Embryonic facial prominence (tissue), 1 donor: ENCODE measurements around the gene NRXN3.

Experiments used
- DNase-seq: peaks from one replicate; pipeline ENCODE4 v3.0.0-alpha.2; 2016; ENCODE audit errors: extremely low spot score

The NRXN3 gene

GRCh38 chr14:79411403-79412174 is 1241.4 kb downstream of the NRXN3 start:
- DNase-seq = no peak

GRCh38 chr14:79412822-79413221 is 1242.6 kb downstream of the NRXN3 start:
- DNase-seq = no peak

- no peak for DNase-seq
Measured at GRCh38 chr14:79413734-79414428, 1243.7 kb downstream of the NRXN3 start.

- DNase-seq = no peak
Measured at GRCh38 chr14:79415726-79416125, 1245.6 kb downstream of the NRXN3 start.

- DNase-seq = no peak
Measured at GRCh38 chr14:79417961-79418360, 1247.8 kb downstream of the NRXN3 start.

- no peak for DNase-seq
Measured at GRCh38 chr14:79418649-79419415, 1248.7 kb downstream of the NRXN3 start.

GRCh38 chr14:79419571-79420327 is 1249.6 kb downstream of the NRXN3 start:
- no peak for DNase-seq

GRCh38 chr14:79420725-79421124 is 1250.6 kb downstream of the NRXN3 start:
- no peak for DNase-seq

GRCh38 chr14:79421811-79422210 is 1251.6 kb downstream of the NRXN3 start:
- no peak for DNase-seq

GRCh38 chr14:79424462-79424861 is 1254.3 kb downstream of the NRXN3 start:
- DNase-seq = no peak

- no peak for DNase-seq
Measured at GRCh38 chr14:79426103-79426755, 1256.1 kb downstream of the NRXN3 start.

GRCh38 chr14:79432640-79433039 is 1262.5 kb downstream of the NRXN3 start:
- DNase-seq = no peak

- DNase-seq = no peak
Measured at GRCh38 chr14:79436335-79436734, 1266.2 kb downstream of the NRXN3 start.

- no peak for DNase-seq
Measured at GRCh38 chr14:79437951-79438350, 1267.8 kb downstream of the NRXN3 start.

- peak; percentile 7 for DNase-seq
Measured at GRCh38 chr14:79438696-79439342, 1268.6 kb downstream of the NRXN3 start.

GRCh38 chr14:79442786-79443185 is 1272.6 kb downstream of the NRXN3 start:
- no peak for DNase-seq

GRCh38 chr14:79443602-79444001 is 1273.4 kb downstream of the NRXN3 start:
- DNase-seq = no peak

- no peak for DNase-seq
Measured at GRCh38 chr14:79448960-79449359, 1278.8 kb downstream of the NRXN3 start.

GRCh38 chr14:79451601-79452000 is 1281.4 kb downstream of the NRXN3 start:
- no peak for DNase-seq

- no peak for DNase-seq
Measured at GRCh38 chr14:79453276-79453675, 1283.1 kb downstream of the NRXN3 start.

GRCh38 chr14:79464468-79464867 is 1294.3 kb downstream of the NRXN3 start:
- no peak for DNase-seq
